ENCODE data around the gene LCN6.
"Not testable (repeated sequence)": the region's sequence is repeated elsewhere in the genome, so short reads cannot be mapped to it uniquely, and the experiment has no call there.

LCN6 gene

GRCh38 chr9:136782452-136782851 is 34.1 kb upstream of the LCN6 start:
- no peak for DNase-seq

- DNase-seq: no peak
Observed at GRCh38 chr9:136779808-136780207, 31.5 kb upstream of the LCN6 start.

GRCh38 chr9:136777359-136777758 is 29.0 kb upstream of the LCN6 start:
- no peak for DNase-seq

- DNase-seq: no peak
Observed at GRCh38 chr9:136776947-136777346, 28.6 kb upstream of the LCN6 start.

- no peak for DNase-seq
Observed at GRCh38 chr9:136775191-136775590, 26.9 kb upstream of the LCN6 start.

GRCh38 chr9:136774416-136775045 is 26.2 kb upstream of the LCN6 start:
- no peak for DNase-seq

GRCh38 chr9:136773386-136774044 is 25.2 kb upstream of the LCN6 start:
- DNase-seq: no peak

- DNase-seq: no peak
Observed at GRCh38 chr9:136771907-136772415, 23.6 kb upstream of the LCN6 start.

- peak; percentile 14 for DNase-seq
Observed at GRCh38 chr9:136769710-136770191, 21.4 kb upstream of the LCN6 start.

GRCh38 chr9:136766410-136767120 is 18.2 kb upstream of the LCN6 start:
- not testable (repeated sequence) for DNase-seq

GRCh38 chr9:136765745-136766409 is 17.6 kb upstream of the LCN6 start:
- not testable (repeated sequence) for DNase-seq

- no peak for DNase-seq
Observed at GRCh38 chr9:136765041-136765440, 16.7 kb upstream of the LCN6 start.

- DNase-seq: no peak
Observed at GRCh38 chr9:136764301-136764891, 16.1 kb upstream of the LCN6 start, which contains the start of gene LCN15. LCN15 (minus strand) TSS chr9:136764518; CDS start chr9:136764488, 30 bp downstream.

GRCh38 chr9:136763649-136764035 is 15.3 kb upstream of the LCN6 start:
- DNase-seq: no peak

GRCh38 chr9:136762915-136763648 is 14.8 kb upstream of the LCN6 start:
- peak; percentile 20 for DNase-seq

GRCh38 chr9:136762221-136762691 is 13.9 kb upstream of the LCN6 start:
- DNase-seq: no peak

- DNase-seq: no peak
Observed at GRCh38 chr9:136761545-136761981, 13.2 kb upstream of the LCN6 start.

GRCh38 chr9:136760834-136761544 is 12.7 kb upstream of the LCN6 start:
- not testable (repeated sequence) for DNase-seq

GRCh38 chr9:136760424-136760823 is 12.1 kb upstream of the LCN6 start:
- DNase-seq: no peak

- DNase-seq: no peak
Observed at GRCh38 chr9:136759436-136760325, 11.4 kb upstream of the LCN6 start.
